Measurements from ENCODE around the gene TFPI. TPM values are rescaled to one million over a fixed set of nuclear protein-coding genes. Genes with fewer than 3 reads are reported as not detected.

TFPI gene
- total RNA-seq, 1 experiment from 2014 or later, result 125 TPM

- Mint-ChIP-seq H3K27ac (ENCODE audit: unreplicated experiment) (no peak overlapping the region), H3K9me3 (ENCODE audit: low read depth, unreplicated experiment) (no peaks in the 10 kb centered on the region), H3K4me1 (ENCODE audit: low read depth, unreplicated experiment) (no peaks in the 10 kb centered on the region), H3K27me3 (ENCODE audit: unreplicated experiment) (no peaks in the 10 kb centered on the region), H3K36me3 (ENCODE audit: insufficient read depth, unreplicated experiment) (no peaks in the 10 kb centered on the region), H3K4me3 (ENCODE audit: low read depth, unreplicated experiment) (no peak overlapping the region)
- intact Hi-C loops (cut with micrococcal nuclease; ENCODE audit: unreplicated experiment), result no loop called here
- BruUV-seq (replicated peaks), result no TSS peak
- TF ChIP-seq CTCF (IDR thresholded peaks at IDR 0.05; ENCODE audit: unreplicated experiment), result no peak
- DNase-seq, result no peak
- CTCF ChIA-PET, result no interaction called here
Observed at GRCh38 chr2:187435756-187436155, 118.5 kb downstream of the TFPI start.

GRCh38 chr2:187435078-187435477 lies 119.2 kb downstream of the TFPI start:
- TF ChIP-seq CTCF (IDR thresholded peaks at IDR 0.05; ENCODE audit: unreplicated experiment), result no peak
- no TSS peak for BruUV-seq (replicated peaks)
- Mint-ChIP-seq H3K4me1 (ENCODE audit: low read depth, unreplicated experiment) (no peaks in the 10 kb centered on the region), H3K4me3 (ENCODE audit: low read depth, unreplicated experiment) (no peak overlapping the region), H3K27me3 (ENCODE audit: unreplicated experiment) (no peaks in the 10 kb centered on the region), H3K9me3 (ENCODE audit: low read depth, unreplicated experiment) (no peaks in the 10 kb centered on the region), H3K36me3 (ENCODE audit: insufficient read depth, unreplicated experiment) (no peaks in the 10 kb centered on the region), H3K27ac (ENCODE audit: unreplicated experiment) (no peak overlapping the region)
- intact Hi-C loops (cut with micrococcal nuclease; ENCODE audit: unreplicated experiment), result no loop called here
- DNase-seq, result no peak
- CTCF ChIA-PET, result no interaction called here

GRCh38 chr2:187434342-187434785 lies 119.9 kb downstream of the TFPI start:
- Mint-ChIP-seq H3K36me3 (ENCODE audit: insufficient read depth, unreplicated experiment) (no peaks in the 10 kb centered on the region), H3K4me3 (ENCODE audit: low read depth, unreplicated experiment) (no peak overlapping the region), H3K9me3 (ENCODE audit: low read depth, unreplicated experiment) (no peaks in the 10 kb centered on the region), H3K27me3 (ENCODE audit: unreplicated experiment) (no peaks in the 10 kb centered on the region), H3K27ac (ENCODE audit: unreplicated experiment) (no peak overlapping the region), H3K4me1 (ENCODE audit: low read depth, unreplicated experiment) (no peaks in the 10 kb centered on the region)
- CTCF ChIA-PET, result no interaction called here
- intact Hi-C loops (cut with micrococcal nuclease; ENCODE audit: unreplicated experiment), result no loop called here
- BruUV-seq (replicated peaks), result no TSS peak
- no peak for DNase-seq
- TF ChIP-seq CTCF (IDR thresholded peaks at IDR 0.05; ENCODE audit: unreplicated experiment), result no peak

- H3K27ac Mint-ChIP-seq (ENCODE audit: unreplicated experiment), result no peak overlapping the region
- no peaks in the 10 kb centered on the region for H3K36me3 Mint-ChIP-seq (ENCODE audit: insufficient read depth, unreplicated experiment)
- no peak for TF ChIP-seq CTCF (IDR thresholded peaks at IDR 0.05; ENCODE audit: unreplicated experiment)
- no peaks in the 10 kb centered on the region for H3K9me3 Mint-ChIP-seq (ENCODE audit: low read depth, unreplicated experiment)
- intact Hi-C loops (cut with micrococcal nuclease; ENCODE audit: unreplicated experiment), result no loop called here
- H3K4me1 Mint-ChIP-seq (ENCODE audit: low read depth, unreplicated experiment), result no peaks in the 10 kb centered on the region
- no peak overlapping the region for H3K4me3 Mint-ChIP-seq (ENCODE audit: low read depth, unreplicated experiment)
- no peaks in the 10 kb centered on the region for H3K27me3 Mint-ChIP-seq (ENCODE audit: unreplicated experiment)
- no TSS peak for BruUV-seq (replicated peaks)
- no peak for DNase-seq
- CTCF ChIA-PET, result no interaction called here
Observed at GRCh38 chr2:187431911-187432310, 122.3 kb downstream of the TFPI start.

- CTCF ChIA-PET, result no interaction called here
- Mint-ChIP-seq H3K4me1 (ENCODE audit: low read depth, unreplicated experiment) (no peaks in the 10 kb centered on the region), H3K36me3 (ENCODE audit: insufficient read depth, unreplicated experiment) (no peaks in the 10 kb centered on the region), H3K27ac (ENCODE audit: unreplicated experiment) (no peak overlapping the region), H3K27me3 (ENCODE audit: unreplicated experiment) (no peaks in the 10 kb centered on the region), H3K9me3 (ENCODE audit: low read depth, unreplicated experiment) (no peaks in the 10 kb centered on the region), H3K4me3 (ENCODE audit: low read depth, unreplicated experiment) (no peak overlapping the region)
- DNase-seq, result no peak
- intact Hi-C loops (cut with micrococcal nuclease; ENCODE audit: unreplicated experiment), result no loop called here
- BruUV-seq (replicated peaks), result no TSS peak
- TF ChIP-seq CTCF (IDR thresholded peaks at IDR 0.05; ENCODE audit: unreplicated experiment), result no peak
Observed at GRCh38 chr2:187429989-187430388, 124.2 kb downstream of the TFPI start.

Data from Calu3 (cell line).